HUES48 (cell line): ENCODE measurements around the gene CASP9.
"Not testable (repeated sequence)": the region's sequence is repeated elsewhere in the genome, so short reads cannot be mapped to it uniquely, and the experiment has no call there.

ENCODE experiments used
- H3K27ac ChIP-seq: one replicate; pipeline ENCODE4 v1.7.0; 2013; ENCODE audit warnings: low read depth, low read length, inconsistent platforms
- H3K27me3 ChIP-seq: 2 replicates; pipeline ENCODE4 v1.6.1; 2013; ENCODE audit warnings: mild to moderate bottlenecking, low read length; ENCODE audit not compliant: control insufficient read depth, insufficient read depth
- H3K36me3 ChIP-seq: 2 replicates; pipeline ENCODE4 v1.6.1; 2013; ENCODE audit warnings: low read length; ENCODE audit not compliant: control insufficient read depth, insufficient read depth
- H3K4me1 ChIP-seq: 2 replicates; pipeline ENCODE4 v1.6.1; 2013; ENCODE audit warnings: mild to moderate bottlenecking, low read length; ENCODE audit not compliant: control insufficient read depth, insufficient read depth
- H3K4me3 ChIP-seq: 2 replicates; pipeline ENCODE4 v1.5.1; 2013; ENCODE audit warnings: mild to moderate bottlenecking, low read depth, low read length
- H3K9ac ChIP-seq: 2 replicates; pipeline ENCODE4 v1.6.1; 2013; ENCODE audit warnings: mild to moderate bottlenecking, low read depth, low read length, moderate library complexity
- H3K9me3 ChIP-seq: 2 replicates; pipeline ENCODE4 v1.6.1; 2013; ENCODE audit warnings: low read length; ENCODE audit not compliant: control insufficient read depth, insufficient read depth

The CASP9 gene

DNA sequence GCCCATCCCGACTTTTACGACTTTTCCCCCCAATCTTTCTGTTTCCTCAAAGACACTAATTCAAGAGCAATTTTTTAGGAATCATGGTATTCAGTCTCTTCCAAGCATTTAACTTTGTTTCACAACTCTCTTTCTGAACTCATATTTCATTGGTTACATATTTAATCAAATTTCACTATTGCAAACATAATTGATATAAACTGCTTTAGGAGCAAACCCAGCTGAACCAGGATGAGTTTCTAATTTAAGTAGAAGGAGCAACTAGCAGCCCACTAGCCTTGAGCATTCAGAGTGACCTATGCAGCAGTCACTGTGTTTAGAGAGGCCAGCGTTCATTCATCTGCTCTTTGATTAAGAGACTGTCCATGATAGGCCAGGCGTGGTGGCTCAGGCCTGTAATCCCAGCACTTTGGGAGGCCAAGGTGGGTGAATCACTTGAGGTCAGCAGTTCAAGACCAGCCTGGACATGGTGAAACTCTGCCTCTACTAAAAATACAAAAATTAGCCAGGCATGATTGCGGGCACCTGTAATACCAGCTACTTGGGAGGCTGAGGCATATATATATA, 46.3 kb downstream of the CASP9 start:
- no peaks in the 10 kb centered on the region for H3K27me3 ChIP-seq
- H3K4me3 ChIP-seq = no peak overlapping the region
- no peaks in the 10 kb centered on the region for H3K9me3 ChIP-seq
- no peaks in the 10 kb centered on the region for H3K36me3 ChIP-seq
- no peak overlapping the region for H3K9ac ChIP-seq
- no peak overlapping the region for H3K27ac ChIP-seq
- H3K4me1 ChIP-seq = no peaks in the 10 kb centered on the region

DNA sequence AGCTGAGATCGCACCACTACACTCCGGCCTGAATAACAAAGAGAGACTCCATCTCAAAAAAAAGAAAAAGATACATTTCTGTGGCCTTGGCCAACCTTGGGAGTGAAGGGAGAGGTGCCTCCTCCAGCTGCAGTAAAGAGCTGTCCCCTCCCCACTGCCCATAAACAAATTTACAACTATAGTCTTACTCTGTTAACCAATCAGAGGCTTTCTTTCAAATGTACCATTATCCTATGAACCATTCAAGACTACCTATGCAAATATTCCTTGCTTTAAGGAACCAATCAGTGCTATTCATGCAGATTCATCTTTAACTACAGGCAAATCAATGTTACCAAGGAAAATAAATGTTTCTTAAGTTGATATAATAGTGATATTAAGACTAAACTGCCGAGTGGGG, 47.1 kb downstream of the CASP9 start:
- H3K9ac ChIP-seq = no peak overlapping the region
- no peak overlapping the region for H3K4me3 ChIP-seq
- H3K4me1 ChIP-seq = no peaks in the 10 kb centered on the region
- no peaks in the 10 kb centered on the region for H3K9me3 ChIP-seq
- no peaks in the 10 kb centered on the region for H3K36me3 ChIP-seq
- no peaks in the 10 kb centered on the region for H3K27me3 ChIP-seq
- H3K27ac ChIP-seq = no peak overlapping the region

DNA sequence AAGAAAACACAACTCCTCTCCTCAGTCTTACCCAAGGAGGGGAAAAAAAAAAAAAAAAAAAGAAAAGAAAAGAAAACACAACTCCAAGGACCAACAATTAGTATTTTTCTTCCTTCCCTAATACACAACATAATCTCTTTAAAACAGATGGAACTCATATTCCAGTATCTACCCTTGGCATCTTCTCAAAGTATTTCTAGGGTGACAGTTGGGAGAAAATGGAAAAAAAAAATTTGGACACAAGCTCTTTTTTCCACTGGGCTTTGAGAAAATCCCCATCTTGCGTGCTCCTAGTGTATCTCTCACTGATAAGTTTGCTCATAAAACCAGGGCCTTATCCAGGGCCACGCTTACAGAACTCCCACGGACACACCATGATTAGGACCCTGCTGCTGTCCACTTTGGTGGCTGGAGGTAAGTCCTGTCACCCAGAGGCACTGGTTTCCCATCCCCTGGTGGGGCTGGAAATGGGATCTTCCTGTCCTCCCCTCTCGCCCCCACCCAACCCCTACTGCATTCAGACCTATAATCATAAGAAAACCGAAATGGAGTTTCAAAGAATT, 48.2 kb downstream of the CASP9 start, which contains the start of gene CELA2B:
Gene CELA2B (plus strand): TSS at position 353 of the 563 bp plus-strand sequence. CDS start 22 bp downstream, at position 375.
- Histone ChIP-seq H3K27ac (no peak within 1 kb of the TSS), H3K9ac (no peak within 1 kb of the TSS), H3K4me3 (no peak within 1 kb of the TSS), H3K9me3 (no peaks in the 10 kb centered on the region), H3K4me1 (no peaks in the 10 kb centered on the region), H3K27me3 (no peaks in the 10 kb centered on the region), H3K36me3 (no peaks in the 10 kb centered on the region)

DNA sequence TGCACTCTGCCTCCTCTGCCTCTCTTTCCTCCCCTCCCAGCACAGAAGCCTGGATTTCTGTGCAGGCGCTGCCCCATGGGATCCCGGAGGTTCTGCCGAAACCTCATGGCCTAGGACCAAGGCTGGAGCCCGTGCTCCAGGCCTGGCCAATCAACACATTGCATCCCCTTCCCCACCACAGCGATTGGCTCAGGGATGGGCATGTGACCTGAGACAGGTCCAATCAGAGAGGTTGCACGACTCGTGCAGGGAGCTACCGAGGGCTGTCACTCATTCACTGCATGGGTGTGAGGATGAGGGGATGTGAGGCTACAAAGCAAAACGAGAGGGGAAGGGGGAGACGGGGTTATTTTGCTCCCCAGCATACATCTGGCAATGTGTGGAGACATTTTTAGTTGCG, 51.4 kb downstream of the CASP9 start:
- no peaks in the 10 kb centered on the region for H3K9me3 ChIP-seq
- H3K9ac ChIP-seq = no peak overlapping the region
- H3K4me1 ChIP-seq = no peaks in the 10 kb centered on the region
- no peak overlapping the region for H3K27ac ChIP-seq
- H3K36me3 ChIP-seq = no peaks in the 10 kb centered on the region
- H3K4me3 ChIP-seq = no peak overlapping the region
- H3K27me3 ChIP-seq = no peaks in the 10 kb centered on the region

DNA sequence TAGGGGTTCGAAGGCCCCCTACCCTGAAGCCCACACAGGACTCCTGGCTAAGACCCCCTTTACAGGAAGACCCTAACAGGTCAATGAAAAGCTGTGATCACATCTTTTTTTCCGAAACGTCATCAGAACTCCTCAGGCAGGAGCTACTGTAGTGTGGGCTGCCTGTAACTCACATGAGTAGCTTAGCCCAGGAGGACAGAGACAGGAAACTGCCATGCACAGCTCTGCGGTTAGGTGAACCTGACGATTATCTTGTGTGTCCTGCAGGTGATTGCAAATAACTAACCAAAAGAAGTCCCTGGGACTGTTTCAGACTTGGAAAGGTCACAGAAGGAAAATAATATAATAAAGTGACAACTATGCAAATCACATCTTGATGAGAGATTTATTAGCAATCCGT, 52.3 kb downstream of the CASP9 start:
- not testable (repeated sequence) for H3K4me1 ChIP-seq, H3K4me3 ChIP-seq, H3K27me3 ChIP-seq

DNA sequence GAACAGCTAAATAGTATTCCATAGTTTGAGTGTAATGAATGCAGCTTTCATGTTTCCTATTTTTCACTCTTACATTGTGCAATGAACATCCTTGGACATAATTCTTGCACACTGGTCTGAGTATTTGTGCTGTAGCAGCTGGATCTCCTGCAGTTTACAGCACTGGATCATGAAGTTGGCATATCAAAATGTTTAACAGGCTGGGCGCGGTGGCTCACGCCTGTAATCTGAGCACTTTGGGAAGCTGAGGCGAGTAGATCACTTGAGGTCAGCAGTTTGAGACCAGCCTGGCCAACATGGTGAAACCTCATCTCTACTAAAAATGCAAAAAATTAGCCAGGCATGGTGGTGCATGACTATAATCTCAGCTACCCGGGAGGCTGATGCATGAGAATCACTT, 52.9 kb downstream of the CASP9 start:
- not testable (repeated sequence) for H3K27me3 ChIP-seq, H3K4me3 ChIP-seq, H3K4me1 ChIP-seq, H3K27ac ChIP-seq, H3K9me3 ChIP-seq, H3K36me3 ChIP-seq, H3K9ac ChIP-seq

More for the DNA sequence above, 52.3 kb downstream of the CASP9 start:
- H3K9ac ChIP-seq, H3K9me3 ChIP-seq, H3K27ac ChIP-seq, H3K36me3 ChIP-seq: not testable (repeated sequence)

DNA sequence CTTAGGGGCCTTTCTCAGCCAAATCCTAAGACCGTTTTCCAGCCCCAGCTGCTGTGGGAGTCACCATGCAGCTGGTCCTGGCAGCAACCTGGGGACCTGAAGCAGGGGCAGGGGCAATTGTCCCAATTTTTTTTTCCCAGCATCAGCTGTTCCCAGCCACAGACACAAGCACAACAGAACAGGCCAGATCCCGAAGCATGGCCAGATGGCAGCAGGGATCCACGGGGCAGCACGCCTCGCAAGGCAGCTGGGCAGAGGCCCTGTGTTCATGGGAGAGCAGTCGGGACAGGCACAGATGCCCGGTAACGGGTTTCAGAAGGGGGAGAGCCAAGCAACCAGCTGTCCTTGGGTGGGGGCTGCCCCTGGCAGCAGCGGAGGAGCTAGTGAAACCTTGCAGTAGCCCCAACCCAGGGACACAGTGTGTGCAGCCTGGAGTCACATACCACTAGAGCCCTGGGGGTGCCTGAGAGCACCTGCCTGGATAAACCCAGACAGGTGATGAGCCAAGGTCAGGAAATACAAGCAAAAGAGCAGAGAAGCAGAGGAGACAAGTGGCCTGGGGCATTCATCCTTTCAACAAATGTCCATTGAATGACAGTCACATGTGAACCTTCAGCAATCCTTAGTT, 54.1 kb downstream of the CASP9 start:
- not testable (repeated sequence) for H3K9ac ChIP-seq, H3K27ac ChIP-seq, H3K4me3 ChIP-seq, H3K4me1 ChIP-seq, H3K27me3 ChIP-seq, H3K9me3 ChIP-seq, H3K36me3 ChIP-seq

DNA sequence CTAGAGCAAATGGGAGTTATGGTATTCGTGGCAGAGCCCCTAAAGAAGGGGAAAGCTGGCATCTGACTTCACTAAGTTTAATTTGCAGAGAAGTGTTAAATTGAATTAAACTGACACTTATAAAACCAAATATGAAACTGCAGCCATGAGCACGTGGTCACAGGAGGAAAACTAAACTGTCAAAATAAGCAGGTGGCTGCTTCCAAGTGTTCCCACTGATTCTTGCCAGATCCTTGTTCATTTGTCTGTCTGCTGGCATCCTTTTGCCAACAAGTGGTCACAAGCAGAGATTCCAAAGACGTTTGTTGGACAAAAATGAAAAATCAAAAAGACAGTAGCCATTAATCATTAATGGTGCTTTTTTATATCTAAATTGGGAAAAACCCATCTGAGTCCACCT, 54.7 kb downstream of the CASP9 start:
- Histone ChIP-seq H3K4me3 (no peak overlapping the region), H3K9ac (no peak overlapping the region), H3K27ac (no peak overlapping the region), H3K27me3 (no peaks in the 10 kb centered on the region), H3K4me1 (no peaks in the 10 kb centered on the region), H3K36me3 (no peaks in the 10 kb centered on the region), H3K9me3 (no peaks in the 10 kb centered on the region)

DNA sequence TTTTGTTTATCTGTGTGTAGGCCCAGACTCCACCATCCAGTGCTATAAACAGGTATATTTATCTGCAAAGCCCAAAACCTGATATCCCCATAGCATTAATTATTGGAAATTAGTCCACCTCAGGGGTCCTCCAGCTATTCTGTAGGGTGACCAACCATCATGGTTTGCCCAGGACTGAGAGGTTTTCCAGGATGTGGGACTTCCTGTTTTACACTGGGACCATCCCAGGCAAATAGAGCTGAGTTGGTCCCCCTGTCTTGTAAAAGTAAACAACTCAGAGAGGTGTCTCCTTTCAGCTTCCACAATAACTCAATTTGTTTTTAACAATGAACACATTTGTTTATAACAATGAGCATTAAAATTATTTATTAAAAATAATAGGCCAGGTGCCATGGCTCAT, 55.9 kb downstream of the CASP9 start:
- Histone ChIP-seq H3K27me3 (no peaks in the 10 kb centered on the region), H3K9me3 (no peaks in the 10 kb centered on the region), H3K27ac (no peak overlapping the region), H3K4me1 (no peaks in the 10 kb centered on the region), H3K36me3 (no peaks in the 10 kb centered on the region), H3K9ac (no peak overlapping the region), H3K4me3 (no peak overlapping the region)

DNA sequence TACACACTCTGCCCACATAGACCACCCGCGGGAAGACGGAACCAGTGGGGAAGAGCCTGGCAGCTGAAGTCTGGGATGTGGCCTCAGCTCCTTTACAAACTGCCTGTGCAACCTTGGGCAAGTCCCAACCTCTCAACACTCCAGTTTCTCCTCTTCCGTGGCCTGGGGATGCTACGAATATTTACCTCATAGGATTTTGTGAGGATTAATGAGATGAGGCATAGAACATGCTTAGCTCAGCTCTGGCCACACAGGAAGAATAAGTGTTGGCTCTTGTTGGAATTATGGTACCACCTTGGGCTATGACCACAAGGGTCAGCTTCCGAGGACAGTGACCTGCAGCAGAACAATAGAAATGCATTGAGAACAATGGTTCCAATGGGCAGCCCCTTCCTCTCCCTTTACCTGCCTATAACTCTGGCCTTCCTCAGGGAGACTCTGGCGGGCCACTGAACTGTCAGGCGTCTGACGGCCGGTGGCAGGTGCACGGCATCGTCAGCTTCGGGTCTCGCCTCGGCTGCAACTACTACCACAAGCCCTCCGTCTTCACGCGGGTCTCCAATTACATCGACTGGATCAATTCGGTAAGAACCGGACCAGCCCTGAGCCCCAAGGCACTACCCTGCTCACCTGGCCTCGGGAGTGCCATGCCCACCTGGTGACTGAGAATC, 56.9 kb downstream of the CASP9 start:
- H3K9me3 ChIP-seq, H3K9ac ChIP-seq, H3K27me3 ChIP-seq, H3K4me3 ChIP-seq, H3K36me3 ChIP-seq, H3K27ac ChIP-seq, H3K4me1 ChIP-seq: not testable (repeated sequence)

DNA sequence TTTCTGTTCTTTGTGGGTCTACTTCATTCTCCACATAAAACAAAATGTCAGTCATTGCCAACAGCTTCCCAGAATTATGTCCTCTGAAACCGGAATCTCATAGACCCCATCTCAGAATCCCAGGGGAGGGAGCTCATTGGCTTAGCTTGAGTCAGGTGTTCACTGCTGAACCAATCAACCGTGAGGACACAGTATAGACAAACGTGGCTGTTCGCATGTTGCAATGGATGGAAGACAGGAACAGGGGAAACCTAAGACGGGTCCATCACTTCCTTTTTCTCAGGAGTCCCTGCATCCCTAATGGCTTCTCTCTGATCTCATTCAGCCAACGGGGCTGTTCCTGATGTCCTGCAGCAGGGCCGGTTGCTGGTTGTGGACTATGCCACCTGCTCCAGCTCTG, 58.3 kb downstream of the CASP9 start:
- Histone ChIP-seq H3K4me1 (no peaks in the 10 kb centered on the region), H3K27me3 (no peaks in the 10 kb centered on the region), H3K36me3 (no peaks in the 10 kb centered on the region), H3K9ac (no peak overlapping the region), H3K4me3 (no peak overlapping the region), H3K27ac (no peak overlapping the region), H3K9me3 (no peaks in the 10 kb centered on the region)
